WTC11 (cell line): ENCODE measurements around the gene ANKRD17.

ENCODE experiments used
- ATF1 ChIP-seq: sonication (generic); formaldehyde crosslinking; IDR thresholded peaks from 2 replicates; pipeline ENCODE4 v1.8.1; 2023; ENCODE audit warnings: mild to moderate bottlenecking, moderate library complexity, missing genetic modification reagents
- E2F1 ChIP-seq: sonication (generic); formaldehyde crosslinking; IDR thresholded peaks from 2 replicates; pipeline ENCODE4 v1.8.0; 2022; ENCODE audit warnings: mild to moderate bottlenecking, missing genetic modification reagents
- TF ChIP-seq, protein P1 (sequence below): sonication (generic); formaldehyde crosslinking; IDR thresholded peaks from 2 replicates; pipeline ENCODE4 v1.8.0; 2022; ENCODE audit warnings: mild to moderate bottlenecking, missing genetic modification reagents
- TF ChIP-seq, protein P2 (sequence below): fragments of 200-600 bp; IDR thresholded peaks from 2 replicates; pipeline ENCODE4 v1.8.0; 2022; ENCODE audit warnings: antibody characterized with exemption

DNA sequence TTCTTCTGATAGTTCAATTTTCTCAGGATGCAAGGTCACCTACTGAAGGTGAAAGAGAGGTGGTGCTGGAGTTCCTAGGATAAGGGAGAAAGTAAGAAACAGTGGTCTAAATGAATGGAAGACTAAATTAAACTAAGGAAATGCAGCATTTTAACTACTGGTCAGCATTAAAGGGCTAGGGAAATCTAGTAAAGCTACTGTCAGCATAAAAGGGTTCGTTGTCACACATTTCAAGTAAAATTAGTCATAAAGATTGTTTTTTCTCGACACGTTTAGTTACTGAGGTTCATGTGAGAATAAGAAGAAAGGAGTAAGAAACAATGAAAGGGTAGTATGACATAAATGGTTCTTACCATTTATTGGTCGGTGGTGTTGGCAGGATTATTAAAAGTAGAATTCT lies 149.1 kb downstream of the ANKRD17 start:
- TF ChIP-seq E2F1 (no peak), ATF1 (CRISPR knock-in tag) (no peak)
- TF ChIP-seq, protein P1, sequence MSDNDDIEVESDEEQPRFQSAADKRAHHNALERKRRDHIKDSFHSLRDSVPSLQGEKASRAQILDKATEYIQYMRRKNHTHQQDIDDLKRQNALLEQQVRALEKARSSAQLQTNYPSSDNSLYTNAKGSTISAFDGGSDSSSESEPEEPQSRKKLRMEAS (CRISPR knock-in tag), result no peak
- TF ChIP-seq, protein P2, sequence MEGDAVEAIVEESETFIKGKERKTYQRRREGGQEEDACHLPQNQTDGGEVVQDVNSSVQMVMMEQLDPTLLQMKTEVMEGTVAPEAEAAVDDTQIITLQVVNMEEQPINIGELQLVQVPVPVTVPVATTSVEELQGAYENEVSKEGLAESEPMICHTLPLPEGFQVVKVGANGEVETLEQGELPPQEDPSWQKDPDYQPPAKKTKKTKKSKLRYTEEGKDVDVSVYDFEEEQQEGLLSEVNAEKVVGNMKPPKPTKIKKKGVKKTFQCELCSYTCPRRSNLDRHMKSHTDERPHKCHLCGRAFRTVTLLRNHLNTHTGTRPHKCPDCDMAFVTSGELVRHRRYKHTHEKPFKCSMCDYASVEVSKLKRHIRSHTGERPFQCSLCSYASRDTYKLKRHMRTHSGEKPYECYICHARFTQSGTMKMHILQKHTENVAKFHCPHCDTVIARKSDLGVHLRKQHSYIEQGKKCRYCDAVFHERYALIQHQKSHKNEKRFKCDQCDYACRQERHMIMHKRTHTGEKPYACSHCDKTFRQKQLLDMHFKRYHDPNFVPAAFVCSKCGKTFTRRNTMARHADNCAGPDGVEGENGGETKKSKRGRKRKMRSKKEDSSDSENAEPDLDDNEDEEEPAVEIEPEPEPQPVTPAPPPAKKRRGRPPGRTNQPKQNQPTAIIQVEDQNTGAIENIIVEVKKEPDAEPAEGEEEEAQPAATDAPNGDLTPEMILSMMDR, result no peak
